ENCODE results near the gene RHOJ. TPM values are rescaled to one million over a fixed set of nuclear protein-coding genes. Genes with fewer than 3 reads are reported as not detected.

The RHOJ gene
- total RNA-seq, 1 donor from 2014 or later, result 21.6 TPM

DNA sequence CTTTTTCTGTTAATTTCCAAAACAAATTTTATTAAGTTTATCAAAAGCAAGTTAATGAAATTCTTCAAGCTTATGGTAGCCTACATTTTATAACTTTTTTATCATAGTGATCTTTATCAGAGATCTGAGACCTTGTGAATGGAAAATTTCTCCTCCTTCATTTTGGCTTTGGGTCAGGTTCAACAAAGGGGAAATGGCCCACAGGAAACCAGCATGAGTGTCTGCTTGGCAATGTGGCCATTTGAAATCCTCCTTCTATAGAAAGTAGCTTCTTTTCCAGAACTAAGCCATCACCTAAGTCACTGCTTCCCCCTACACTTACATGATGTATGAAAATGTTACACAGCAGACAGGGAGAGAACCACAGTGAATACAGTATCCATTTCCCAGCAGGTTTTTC lies 1.6 kb downstream of the RHOJ start:
- no peak for DNase-seq

DNA sequence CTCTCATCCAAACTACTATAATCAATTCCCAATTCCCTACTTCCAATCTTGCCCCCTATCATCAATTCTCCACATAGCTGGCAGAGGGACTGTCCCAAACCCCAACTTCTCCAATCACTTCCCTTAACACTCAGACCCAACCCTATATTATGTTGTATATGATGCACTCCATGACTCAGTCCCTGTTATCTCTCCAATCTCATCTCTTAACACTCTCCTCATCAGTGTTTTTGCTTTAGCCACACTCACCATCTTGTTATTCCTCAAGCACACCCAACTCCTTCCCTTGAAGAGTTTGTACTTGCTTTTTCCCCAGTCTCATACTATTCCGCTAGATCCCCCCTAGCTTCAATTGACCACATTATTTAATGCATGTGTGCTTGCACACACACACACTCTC lies 4.9 kb downstream of the RHOJ start:
- no peak for DNase-seq

DNA sequence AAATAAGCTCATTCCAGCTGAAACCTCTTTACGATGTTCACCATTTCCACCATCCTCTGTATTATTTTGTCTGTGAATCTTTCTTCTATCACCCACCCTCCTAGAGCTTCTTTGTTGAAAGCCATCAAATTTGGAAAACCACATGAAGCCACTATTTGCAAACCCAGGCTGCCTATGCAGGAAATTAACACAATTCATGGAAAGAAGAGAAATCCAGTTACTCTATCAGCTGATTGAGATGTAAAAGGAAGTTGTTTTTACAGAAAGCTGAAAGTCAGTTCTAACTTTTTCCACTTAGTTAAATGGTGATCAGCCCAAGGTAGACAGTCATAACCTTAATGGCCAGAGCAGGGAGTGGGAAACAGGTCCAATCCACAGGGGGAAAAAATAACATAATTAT lies 6.6 kb downstream of the RHOJ start:
- no peak for DNase-seq

DNA sequence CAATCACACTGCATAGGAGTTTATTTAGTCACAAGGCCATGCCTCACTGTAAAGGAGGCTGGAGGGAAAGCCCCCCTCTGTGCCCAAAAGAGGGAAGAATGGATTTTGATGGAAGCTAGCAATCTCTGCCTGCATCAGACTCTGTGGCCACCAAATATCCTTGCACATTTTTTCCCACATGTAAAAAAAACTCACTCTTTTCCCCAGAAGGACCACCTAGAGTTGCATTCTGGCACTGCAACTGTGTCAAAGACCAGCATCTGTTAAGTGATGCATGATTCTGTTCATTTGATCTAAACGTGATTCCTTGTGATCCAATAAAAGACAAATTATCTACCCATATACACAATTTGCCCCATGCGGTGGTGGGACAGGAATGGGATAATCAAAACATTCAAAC lies 8.0 kb downstream of the RHOJ start:
- DNase-seq, result no peak

DNA sequence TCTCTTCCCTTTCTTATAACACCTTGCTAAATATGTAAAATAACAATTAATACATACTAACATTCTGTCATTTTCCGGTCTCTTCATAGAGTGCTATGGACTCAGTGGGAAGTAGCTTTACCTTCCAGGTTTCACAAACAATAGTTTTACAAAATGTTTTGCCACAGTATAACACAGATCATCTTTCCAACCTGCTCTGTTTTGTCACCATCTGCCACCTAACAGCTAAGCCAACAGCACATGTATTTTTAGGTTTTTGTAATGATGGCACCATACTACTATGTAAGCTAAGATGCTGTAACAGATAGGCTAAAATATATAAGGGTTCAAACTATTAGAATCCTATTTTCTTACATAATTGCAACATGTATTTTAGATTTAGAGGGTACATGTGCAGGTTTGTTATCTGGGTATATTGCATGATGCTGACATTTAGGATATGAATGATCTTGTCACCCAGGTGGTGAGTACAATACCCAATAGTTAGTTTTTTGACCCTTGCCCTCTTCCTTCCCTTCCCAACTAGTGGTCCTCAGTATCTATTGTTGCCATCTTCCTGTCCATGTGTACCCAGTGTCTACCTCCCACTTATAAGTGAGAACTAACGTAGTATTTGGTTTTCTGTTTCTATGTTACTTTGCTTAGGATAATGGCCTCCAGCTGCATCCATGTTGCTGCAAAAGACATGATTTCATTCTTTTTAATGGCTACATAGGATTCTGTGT lies 8.7 kb downstream of the RHOJ start:
- DNase-seq, result no peak

DNA sequence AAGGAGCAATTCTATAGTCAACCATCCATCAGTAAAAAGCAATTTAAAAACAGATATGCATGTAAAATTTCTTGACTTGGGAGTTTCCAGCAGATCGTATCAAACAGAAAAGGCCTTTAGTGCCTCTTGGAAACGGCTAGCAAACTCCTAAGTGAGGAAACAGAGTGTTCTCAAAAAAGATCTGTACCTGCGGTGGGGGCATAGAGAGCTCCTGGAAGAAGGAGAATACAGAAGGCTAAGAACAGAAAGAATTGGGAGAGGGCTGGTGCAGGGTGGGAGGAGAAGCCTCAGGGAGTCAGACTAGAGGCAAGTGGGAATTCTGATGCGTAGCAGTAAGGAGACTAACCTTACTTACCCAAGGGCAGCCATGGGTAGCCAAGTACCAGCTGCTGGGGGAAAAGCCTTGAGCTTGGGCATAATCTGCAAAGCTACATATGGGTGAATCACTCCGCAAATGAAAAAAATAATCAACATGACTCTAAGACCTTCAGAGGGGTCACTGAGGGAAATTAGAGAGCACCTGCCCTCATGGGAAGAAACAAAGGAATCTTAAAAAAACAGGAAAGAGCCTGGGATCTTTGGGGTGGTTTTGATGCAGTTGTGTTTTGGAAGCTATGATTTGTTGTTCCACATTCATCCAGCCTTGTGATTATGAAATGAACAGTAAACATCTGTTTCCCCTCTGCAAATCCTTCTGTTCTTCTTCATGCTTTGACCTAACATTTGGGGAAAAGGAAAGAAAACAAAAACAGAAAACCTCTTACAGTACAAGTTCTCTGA lies 10.4 kb downstream of the RHOJ start:
- DNase-seq, result peak; percentile 70

DNA sequence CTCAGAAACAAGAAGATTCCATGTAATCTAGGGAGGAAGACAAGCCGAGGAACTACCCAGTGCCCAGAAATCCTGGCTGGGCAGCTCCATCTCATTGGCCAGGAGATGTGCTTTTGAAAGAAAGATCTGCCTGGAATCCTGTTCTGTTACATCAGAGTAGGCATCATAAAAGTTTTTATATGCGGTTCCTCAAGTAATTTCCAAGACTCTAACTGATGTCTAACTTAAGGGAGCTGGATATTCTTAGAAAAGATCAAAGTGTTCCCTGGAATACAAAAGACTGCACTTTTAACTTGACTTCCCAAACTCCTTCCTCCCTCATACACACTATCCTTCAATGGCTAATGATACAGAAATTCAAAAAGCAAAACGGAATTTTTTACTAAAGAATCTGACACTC lies 16.3 kb downstream of the RHOJ start:
- no peak for DNase-seq

DNA sequence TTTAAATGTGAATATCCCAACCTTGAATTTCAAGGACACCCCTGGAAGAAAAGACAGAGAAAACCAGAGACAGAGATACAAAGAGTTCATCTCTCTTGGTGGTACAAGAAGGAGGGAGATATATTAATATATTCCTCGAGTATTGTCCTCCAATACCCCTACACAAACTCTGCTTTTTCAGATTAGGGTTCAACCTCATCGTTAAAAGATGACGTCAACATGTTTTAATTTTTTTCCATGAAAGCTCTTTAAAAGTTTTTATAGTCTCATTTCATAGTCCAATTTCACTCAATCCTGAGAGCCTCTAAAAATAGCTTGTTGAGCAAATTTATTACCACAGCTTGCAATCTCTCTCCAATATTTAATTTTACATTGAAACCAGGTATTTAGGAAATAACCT lies 19.4 kb downstream of the RHOJ start:
- DNase-seq, result no peak

DNA sequence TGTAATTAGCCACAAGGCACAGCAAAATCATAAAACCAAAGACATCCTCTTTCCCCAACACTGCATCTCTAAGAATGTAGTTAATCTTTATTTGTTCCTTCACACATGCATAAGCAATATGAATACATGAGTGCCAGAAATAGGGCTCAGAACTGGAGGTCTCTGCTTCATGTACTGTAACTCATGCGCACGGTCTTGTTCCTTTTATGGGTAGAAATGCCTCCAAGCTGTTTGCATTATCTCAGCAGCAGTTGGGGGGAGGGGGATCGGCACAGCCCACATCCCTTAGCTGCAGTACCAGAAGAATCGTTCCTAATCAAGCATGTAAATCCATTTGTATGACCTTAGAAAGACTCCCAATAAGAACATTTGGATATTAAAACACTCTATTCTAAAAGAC lies 20.0 kb downstream of the RHOJ start:
- peak; percentile 52 for DNase-seq

DNA sequence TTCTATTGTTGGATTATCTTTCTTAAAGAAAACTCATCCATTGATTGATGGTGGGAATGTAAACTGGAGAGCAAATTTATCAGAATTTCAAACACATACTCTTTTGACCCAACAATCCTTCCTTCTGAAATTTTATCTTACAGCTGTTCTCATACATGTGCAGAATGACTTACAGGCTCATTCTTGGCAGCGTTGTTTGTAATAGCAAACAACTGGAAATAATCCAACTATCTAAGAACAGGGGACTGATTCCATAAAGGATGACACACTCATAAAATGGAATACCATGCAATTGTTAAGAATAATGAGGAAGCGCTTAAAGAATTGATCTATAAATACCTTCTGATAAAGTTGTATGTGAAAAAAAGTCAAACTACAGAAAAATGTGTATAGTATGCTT lies 24.0 kb downstream of the RHOJ start:
- DNase-seq, result peak; percentile 31

DNA sequence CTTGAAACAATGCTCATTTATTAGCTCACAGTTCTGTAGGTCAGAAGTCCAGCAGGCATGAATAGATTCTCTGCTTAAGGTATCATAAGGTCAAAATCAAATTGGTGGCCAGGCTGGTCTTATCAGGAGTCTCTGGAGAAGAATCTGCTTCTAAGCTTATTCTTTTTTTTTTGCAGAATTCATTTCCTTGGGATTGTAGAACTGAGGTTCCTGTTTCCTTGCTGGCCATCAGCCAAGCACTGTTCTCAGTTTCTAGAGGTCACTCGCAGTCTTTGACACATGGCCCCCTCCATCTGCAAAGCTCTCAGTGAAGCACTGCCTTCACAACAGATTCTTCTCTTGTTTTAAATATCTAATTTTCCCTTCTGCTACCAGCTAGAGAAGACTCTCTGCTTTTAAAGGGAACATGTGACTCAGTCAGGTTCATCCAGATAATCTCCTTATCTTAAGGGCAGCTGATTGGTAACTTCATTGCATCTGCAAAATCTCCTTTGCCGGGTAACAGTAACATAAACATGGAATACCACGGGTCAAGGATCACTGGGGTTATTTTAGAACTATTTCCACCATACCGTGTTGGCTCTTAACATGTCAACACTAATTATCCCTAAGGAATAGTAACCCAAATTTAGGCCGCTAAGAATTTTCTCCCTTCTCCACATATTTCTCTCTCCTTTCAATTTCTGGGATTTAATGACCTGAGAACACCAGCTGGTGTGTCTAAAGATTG lies 25.3 kb downstream of the RHOJ start:
- DNase-seq, result no peak

DNA sequence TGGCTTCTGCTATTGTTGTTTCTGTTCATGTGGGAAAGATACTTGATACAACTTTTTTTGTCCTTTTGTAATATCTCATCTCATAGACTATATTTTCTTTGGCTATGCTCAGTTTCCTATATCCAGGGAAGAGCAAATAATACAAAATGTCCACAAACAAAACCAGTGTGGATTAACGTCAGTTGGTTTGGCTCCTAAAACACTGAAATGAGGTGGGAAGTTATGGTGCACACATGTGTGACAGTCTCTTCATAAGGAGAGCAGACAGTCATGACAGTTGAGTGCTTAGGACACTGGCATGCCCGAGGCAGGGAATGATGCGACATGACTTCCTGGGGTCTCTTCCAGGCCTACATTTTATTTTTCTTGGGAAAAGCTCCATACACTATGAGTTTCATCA lies 27.5 kb downstream of the RHOJ start:
- no peak for DNase-seq

DNA sequence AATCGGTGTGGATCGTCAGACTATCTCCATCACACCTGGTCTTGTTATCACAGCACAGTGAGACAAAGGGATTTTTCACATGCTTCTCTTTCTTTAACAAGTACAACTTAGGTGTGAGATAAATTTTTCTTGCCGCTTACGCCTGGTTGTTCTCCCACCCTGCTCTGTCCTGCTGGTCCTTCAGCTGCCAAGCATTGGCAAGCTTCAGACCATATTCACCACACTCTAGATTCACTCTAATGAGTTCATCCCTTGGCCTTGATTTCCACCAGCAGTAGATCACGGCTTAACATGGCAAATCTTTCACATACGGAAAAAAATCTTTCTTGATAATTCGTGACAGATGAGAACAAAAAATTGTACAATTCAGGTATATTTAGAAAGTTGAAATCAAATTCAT lies 33.5 kb downstream of the RHOJ start:
- DNase-seq, result no peak

DNA sequence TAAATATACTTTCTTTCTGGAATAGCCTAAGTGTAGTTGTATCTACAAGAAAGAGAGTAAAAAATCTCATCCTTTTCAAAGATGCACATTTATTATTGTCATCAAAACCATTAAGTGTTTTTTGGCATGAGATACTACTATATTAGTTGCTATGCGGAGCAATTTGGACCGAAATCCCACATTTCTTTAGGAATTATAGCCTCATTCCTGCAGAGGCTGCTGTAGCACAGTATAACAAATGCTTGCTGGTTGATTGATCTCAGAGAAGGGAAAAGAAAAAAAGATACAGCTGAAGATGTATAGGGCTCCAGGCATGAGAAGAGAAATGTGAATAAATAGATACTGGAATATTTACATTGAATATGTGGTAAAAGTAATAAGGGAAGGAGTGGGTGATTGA lies 36.0 kb downstream of the RHOJ start:
- DNase-seq, result peak; percentile 32

DNA sequence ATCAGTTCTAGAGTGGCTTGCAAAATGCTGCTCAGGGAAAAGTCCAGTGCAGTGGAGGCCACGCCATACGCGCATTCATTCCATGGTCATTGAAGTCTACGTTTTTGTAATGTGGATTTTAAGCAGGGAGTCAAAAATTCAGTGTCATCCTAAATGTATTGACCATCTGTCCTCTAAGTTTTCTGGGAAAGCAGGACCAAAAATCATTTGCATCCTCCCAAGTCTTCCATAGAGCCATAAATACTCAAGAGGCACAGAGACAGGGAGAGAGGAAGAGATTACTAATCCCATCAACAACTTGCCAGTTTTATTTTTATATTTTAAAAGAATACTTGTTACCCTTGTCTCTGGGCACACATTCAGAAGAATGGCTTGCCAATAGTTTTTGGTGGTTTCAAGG lies 36.9 kb downstream of the RHOJ start:
- DNase-seq, result no peak

DNA sequence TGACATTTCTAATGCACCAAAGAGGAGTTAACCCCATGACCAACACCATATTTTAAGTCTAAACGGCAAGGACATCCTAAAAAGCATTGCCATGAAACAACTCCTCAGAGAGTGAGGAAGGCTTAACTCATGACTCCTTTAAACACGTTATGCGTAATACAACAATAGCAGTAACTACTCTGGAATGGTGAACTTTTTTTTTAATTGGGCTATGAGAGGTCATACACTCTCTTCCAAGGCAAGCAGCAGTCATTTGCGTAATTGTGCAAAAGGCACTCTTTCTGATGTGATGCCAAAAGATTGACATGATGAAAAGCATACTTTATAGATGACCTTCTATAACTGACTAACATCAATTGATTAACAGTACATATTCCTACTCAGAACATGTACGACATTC lies 39.4 kb downstream of the RHOJ start:
- DNase-seq, result no peak

DNA sequence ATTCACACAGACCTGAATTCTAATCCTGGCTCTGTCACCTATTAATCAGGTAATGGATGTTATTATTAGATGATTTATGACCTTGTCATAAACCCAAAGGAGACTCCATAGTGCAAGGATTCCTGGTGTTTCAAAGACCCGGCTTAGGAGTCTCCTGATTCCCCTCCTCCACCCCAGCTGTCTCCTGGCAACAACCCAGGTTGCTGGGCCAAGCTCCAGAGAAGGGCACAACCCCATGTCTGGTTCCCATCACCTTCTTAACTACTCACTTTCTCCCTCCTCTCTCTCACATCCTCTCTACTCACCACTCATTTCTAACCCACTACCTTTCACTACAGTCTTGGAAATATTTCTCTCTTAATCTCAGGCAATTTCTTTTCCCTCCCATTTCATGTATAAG lies 41.6 kb downstream of the RHOJ start:
- DNase-seq, result no peak

DNA sequence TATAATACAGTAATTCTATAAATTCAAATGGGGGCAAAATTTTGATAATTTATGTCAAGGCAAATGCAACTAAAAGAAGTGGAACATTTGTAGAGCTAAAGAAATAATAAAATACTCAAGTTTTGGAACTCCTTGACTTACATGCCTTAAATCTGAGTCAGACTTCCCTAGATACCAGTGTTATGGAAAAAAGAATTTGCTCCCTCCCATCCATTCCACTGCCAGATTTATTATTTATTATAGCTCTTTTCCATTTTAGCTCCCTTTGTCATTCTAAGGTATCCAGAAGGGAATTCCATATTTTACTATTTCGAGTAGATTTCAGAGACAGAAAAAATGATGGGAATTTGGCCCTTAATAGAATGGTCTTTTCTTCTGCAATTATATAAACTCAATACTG lies 44.0 kb downstream of the RHOJ start:
- DNase-seq, result peak; percentile 45

DNA sequence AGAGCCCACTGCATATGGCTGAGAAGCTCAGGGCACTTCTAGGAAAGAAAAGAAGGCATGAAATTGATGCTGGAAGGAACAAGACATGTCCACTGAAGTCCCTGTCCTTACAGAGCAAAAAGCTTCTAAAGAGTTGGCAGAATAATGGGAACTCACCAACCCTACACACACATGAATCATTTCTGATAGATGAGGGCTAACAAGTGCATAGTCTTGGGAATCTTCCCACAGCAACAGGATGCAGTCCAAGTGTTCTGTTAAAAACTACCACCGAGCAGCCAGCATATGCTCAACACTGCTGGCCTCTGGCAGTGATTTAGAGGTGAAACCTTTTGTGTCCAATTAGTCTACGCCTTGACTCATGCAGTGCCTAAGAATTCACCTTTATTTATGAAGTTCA lies 44.8 kb downstream of the RHOJ start:
- DNase-seq, result no peak

DNA sequence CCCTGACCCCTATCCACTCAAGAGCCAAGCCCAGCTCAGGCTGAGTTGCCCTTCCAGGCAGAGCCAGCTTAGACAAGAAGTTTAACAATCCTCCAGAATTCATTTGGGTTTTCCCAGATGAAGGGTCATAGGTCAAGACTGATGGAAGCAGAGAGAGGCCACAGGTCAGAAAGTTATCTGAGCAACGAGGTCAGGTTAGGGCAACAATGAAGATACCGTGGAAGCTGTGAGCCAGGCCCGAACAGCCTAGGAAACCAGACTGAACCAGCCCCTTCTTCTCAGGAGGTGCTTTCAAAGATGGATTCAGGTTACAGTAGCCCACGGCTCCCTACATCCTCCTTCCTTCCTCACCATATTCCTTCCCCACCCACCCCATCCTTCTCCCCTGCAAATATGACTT lies 53.1 kb downstream of the RHOJ start:
- DNase-seq, result no peak

DNA sequence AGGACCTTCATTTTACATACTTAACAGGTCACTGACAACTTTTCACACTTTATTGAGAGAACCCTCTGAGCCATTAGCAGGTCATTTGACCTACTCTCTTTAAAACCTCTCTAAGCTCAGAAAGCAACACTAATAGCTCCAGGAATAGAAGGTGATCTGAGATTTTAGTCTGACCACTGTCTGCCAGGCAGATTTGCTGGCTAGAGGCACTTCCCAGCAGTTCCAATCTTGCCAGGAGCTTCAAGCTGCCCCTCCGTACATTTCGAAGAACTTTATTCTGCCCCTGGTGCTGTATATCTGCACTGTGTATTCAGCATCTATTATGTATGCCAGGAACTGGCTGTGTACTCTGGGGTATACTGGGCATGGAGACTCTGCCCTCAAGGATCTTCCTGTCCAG lies 58.2 kb downstream of the RHOJ start:
- no peak for DNase-seq

DNA sequence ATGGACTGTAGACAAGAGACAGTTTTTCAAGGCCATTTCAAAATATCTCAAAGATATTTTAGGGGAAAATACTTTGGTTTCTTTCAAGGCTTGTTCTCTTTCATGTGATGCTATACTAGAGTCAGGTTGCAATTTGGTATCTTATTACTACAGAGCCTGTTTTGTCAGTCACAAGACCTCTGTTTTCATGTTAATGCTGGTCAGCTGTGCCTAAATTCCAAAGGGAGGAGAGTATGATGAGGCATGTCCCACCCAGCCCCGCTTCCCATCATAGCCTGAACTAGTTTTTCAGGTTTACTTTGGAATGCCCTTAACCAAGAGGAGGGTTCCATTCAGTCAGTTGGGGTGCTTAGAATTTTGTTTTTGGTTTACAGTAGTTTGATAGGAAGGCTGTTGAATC lies 61.9 kb downstream of the RHOJ start:
- DNase-seq, result no peak

DNA sequence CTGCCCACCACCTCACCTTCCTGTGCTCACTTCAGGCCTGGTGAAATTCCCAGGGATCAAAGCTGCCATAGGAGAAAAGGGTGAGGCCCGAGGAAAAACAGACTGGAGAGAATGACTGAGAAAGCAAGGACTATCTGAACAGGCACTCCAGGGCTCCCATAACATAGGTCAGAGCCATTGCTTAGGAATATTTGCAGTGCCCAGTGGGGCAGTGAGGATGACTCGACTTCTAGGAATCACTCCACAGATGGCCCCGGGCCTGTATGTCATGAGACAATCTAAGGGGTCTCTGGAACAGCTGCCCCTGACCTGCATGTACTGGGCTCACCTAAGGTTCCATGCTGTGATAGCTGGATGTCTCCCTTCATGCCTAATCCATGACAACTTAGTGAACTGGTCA lies 62.9 kb downstream of the RHOJ start:
- no peak for DNase-seq

DNA sequence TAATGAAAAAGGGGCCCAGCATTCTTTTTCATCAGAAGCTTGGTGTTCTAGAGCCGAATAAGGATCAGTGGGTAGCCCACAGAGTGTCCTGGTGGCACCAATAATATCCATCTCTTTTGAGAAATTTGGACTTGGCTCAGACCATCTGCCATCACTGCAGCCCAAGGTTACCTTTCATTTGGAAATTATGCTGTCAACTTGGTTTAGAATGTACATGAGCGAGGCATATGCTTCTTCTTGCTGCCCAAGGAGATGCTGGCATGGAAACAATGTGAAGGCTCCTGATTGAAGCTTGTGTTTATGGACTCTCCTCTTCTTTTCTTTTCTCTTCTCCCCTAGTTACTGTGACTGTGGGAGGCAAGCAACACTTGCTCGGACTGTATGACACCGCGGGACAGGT lies 64.5 kb downstream of the RHOJ start:
- DNase-seq, result no peak
